H1 (cell line): ENCODE measurements around the gene MOB2. TPM values are rescaled to one million over a fixed set of nuclear protein-coding genes. Genes with fewer than 3 reads are reported as not detected.

Source experiments
- CTCF ChIA-PET: fragments of 300-600 bp; sonication (Branson Sonifier 250); formaldehyde crosslinking; loops from one replicate; lab custom pipeline; 2021; ENCODE audit not compliant: partially characterized antibody; lab: Charles Lee
- POLR2A ChIA-PET: fragments of 300-600 bp; sonication (Branson Sonifier 250); formaldehyde crosslinking; loops from one replicate; lab custom pipeline; 2021; ENCODE audit warnings: inconsistent platforms; ENCODE audit not compliant: partially characterized antibody; lab: Charles Lee
- DNase-seq, 2 experiments: peaks; one replicate each; pipeline versions ENCODE4 v3.0.0 to v3.0.0-alpha.2; 2010 to 2022; ENCODE audit warnings: low spot score in 2 of 2, low read depth in 1 of 2, mixed read lengths in 1 of 2
- FAIRE-seq: peaks from 2 replicates; lab custom pipeline; 2011; peaks lifted over from hg19 to GRCh38; lab: Jason Lieb, UNC
- H2AFZ ChIP-seq: 2 replicates; pipeline ENCODE4 v1.8.1; 2012; ENCODE audit warnings: low read length, inconsistent platforms
- H2AK5ac ChIP-seq: 2 replicates; pipeline ENCODE4 v1.6.1; 2013; ENCODE audit warnings: low read depth, low read length
- H2BK120ac ChIP-seq: replicated peaks from 2 replicates; pipeline ENCODE3; 2013; ENCODE audit warnings: low read depth, low read length, inconsistent platforms
- H2BK12ac ChIP-seq: 2 replicates; pipeline ENCODE4 v1.6.1; 2013; ENCODE audit warnings: low read depth, low read length
- H2BK15ac ChIP-seq: 2 replicates; pipeline ENCODE4 v1.6.1; 2013; ENCODE audit warnings: low read length
- H2BK20ac ChIP-seq: 2 replicates; pipeline ENCODE4 v1.6.1; 2013; ENCODE audit warnings: low read length
- H2BK5ac ChIP-seq: 2 replicates; pipeline ENCODE4 v1.6.1; 2013; ENCODE audit warnings: low read depth, low read length
- H3K14ac ChIP-seq: 2 replicates; pipeline ENCODE4 v1.6.1; 2013; ENCODE audit warnings: inconsistent platforms; ENCODE audit not compliant: insufficient read length
- H3K18ac ChIP-seq: 2 replicates; pipeline ENCODE4 v1.6.1; 2013; ENCODE audit warnings: low read length; ENCODE audit errors: extremely low read depth
- H3K23ac ChIP-seq: 2 replicates; pipeline ENCODE4 v1.6.1; 2013; ENCODE audit warnings: inconsistent platforms; ENCODE audit not compliant: insufficient read length
- H3K23me2 ChIP-seq: 2 replicates; pipeline ENCODE4 v1.6.1; 2013; ENCODE audit warnings: low read depth, low read length
- H3K27ac ChIP-seq: 2 replicates; pipeline ENCODE4 v1.6.1; 2011; ENCODE audit warnings: low read depth, low read length, inconsistent platforms
- H3K27me3 ChIP-seq, 4 experiments: replicated peaks in 1 of 4; 1 replicate in 1 of 4; 2 replicates in 3 of 4; pipeline versions ENCODE4 v1.6.1 to v1.8.1; 2011 to 2013; ENCODE audit warnings: low read length in 3 of 4, mild to moderate bottlenecking in 3 of 4, inconsistent platforms in 2 of 4, mixed read lengths in 2 of 4, moderate library complexity in 1 of 4; ENCODE audit not compliant: control insufficient read depth in 3 of 4, insufficient read depth in 3 of 4; ENCODE audit errors: extremely low read depth in 1 of 4
- H3K36me3 ChIP-seq, 4 experiments: 2 replicates each; pipeline versions ENCODE4 v1.6.1 to v1.8.1; 2011 to 2013; ENCODE audit warnings: mild to moderate bottlenecking in 4 of 4, low read length in 3 of 4, moderate library complexity in 2 of 4, control low read depth in 1 of 4, inconsistent platforms in 1 of 4; ENCODE audit not compliant: insufficient read depth in 4 of 4, control insufficient read depth in 2 of 4
- H3K4ac ChIP-seq: replicated peaks from 2 replicates; pipeline ENCODE3; 2013; ENCODE audit warnings: low read length, low read depth, mixed read lengths, inconsistent platforms; ENCODE audit not compliant: insufficient read length
- H3K4me1 ChIP-seq, 4 experiments: replicated peaks in 1 of 4; 1 replicate in 1 of 4; 2 replicates in 3 of 4; pipeline versions ENCODE4 v1.6.1 to v1.8.1; 2011 to 2013; ENCODE audit warnings: low read length in 3 of 4, inconsistent platforms in 2 of 4, mixed read lengths in 1 of 4; ENCODE audit not compliant: insufficient read depth in 4 of 4, control insufficient read depth in 3 of 4
- H3K4me2 ChIP-seq, 2 experiments: 2 replicates each; pipeline versions ENCODE4 v1.6.1 to v1.8.1; 2011 to 2013; ENCODE audit warnings: low read depth in 2 of 2, low read length in 2 of 2, control low read depth in 1 of 2, inconsistent platforms in 1 of 2, mild to moderate bottlenecking in 1 of 2; ENCODE audit not compliant: insufficient read depth in 1 of 2
- H3K4me3 ChIP-seq, 4 experiments: fragments of 200-600, 300-600 bp in 1 of 4; sonication (generic), shearing (Covaris generic), sonication (Bioruptor Twin) in 1 of 4; 2 replicates each; pipeline versions ENCODE4 v1.5.1 to v1.8.1; 2011 to 2016; ENCODE audit warnings: low read length in 4 of 4, low read depth in 3 of 4, control low read depth in 2 of 4, inconsistent platforms in 2 of 4, mild to moderate bottlenecking in 2 of 4, mixed read lengths in 1 of 4, moderate library complexity in 1 of 4; ENCODE audit not compliant: insufficient read depth in 2 of 4; ENCODE audit errors: extremely low read depth in 1 of 4
- H3K56ac ChIP-seq: replicated peaks from 2 replicates; pipeline ENCODE3; 2013; ENCODE audit warnings: low read depth, mild to moderate bottlenecking, mixed read lengths, low read length, inconsistent platforms; ENCODE audit not compliant: insufficient read length
- H3K79me1 ChIP-seq: 2 replicates; pipeline ENCODE4 v1.6.1; 2013; ENCODE audit warnings: low read depth, low read length, control low read depth
- H3K79me2 ChIP-seq, 2 experiments: 2 replicates each; pipeline versions ENCODE4 v1.6.1 to v1.8.1; 2012 to 2013; ENCODE audit warnings: low read length in 2 of 2, mild to moderate bottlenecking in 2 of 2, inconsistent platforms in 1 of 2; ENCODE audit not compliant: insufficient read depth in 2 of 2, control insufficient read depth in 1 of 2
- H3K9ac ChIP-seq, 4 experiments: replicated peaks in 1 of 4; 1 replicate in 1 of 4; 2 replicates in 3 of 4; pipeline versions ENCODE4 v1.6.1 to v1.8.1; 2011 to 2013; ENCODE audit warnings: low read depth in 3 of 4, low read length in 3 of 4, control low read depth in 2 of 4, mild to moderate bottlenecking in 2 of 4, moderate library complexity in 2 of 4, inconsistent platforms in 1 of 4; ENCODE audit errors: extremely low read depth in 1 of 4
- H3K9me3 ChIP-seq, 2 experiments: 2 replicates each; pipeline versions ENCODE4 v1.6.1 to v1.8.1; 2012 to 2013; ENCODE audit warnings: mild to moderate bottlenecking in 2 of 2, moderate library complexity in 2 of 2, control low read depth in 1 of 2, inconsistent platforms in 1 of 2, low read depth in 1 of 2, low read length in 1 of 2, mixed read lengths in 1 of 2; ENCODE audit not compliant: insufficient read depth in 2 of 2
- H4K20me1 ChIP-seq, 2 experiments: replicated peaks in 1 of 2; 2 replicates each; pipeline versions ENCODE3 to v1.8.1; 2011 to 2013; ENCODE audit warnings: inconsistent platforms in 2 of 2, low read length in 2 of 2, mild to moderate bottlenecking in 1 of 2; ENCODE audit not compliant: insufficient read depth in 2 of 2, control insufficient read depth in 1 of 2
- H4K5ac ChIP-seq: 2 replicates; pipeline ENCODE4 v1.6.1; 2013; ENCODE audit warnings: low read length, low read depth, mixed read lengths, inconsistent platforms; ENCODE audit not compliant: insufficient read length
- H4K8ac ChIP-seq: 2 replicates; pipeline ENCODE4 v1.8.0; 2013; ENCODE audit warnings: mild to moderate bottlenecking, moderate library complexity, low read length, inconsistent platforms; ENCODE audit not compliant: insufficient read depth; ENCODE audit errors: extremely low read depth
- H4K91ac ChIP-seq: replicated peaks from 2 replicates; pipeline ENCODE3; 2013; ENCODE audit warnings: low read length, mixed read lengths, inconsistent platforms; ENCODE audit not compliant: insufficient read length
- BRCA1 ChIP-seq: IDR thresholded peaks from 2 replicates; pipeline ENCODE4 v1.6.1; 2012; ENCODE audit warnings: low read depth, low read length, improper control_type of control experiment
- CBX8 ChIP-seq: fragments of 300-800, 300-1000 bp; sonication (generic); IDR thresholded peaks from 2 replicates; pipeline ENCODE4 v1.7.1; 2016; ENCODE audit warnings: low read depth, low read length, borderline replicate concordance
- GTF2F1 ChIP-seq: IDR thresholded peaks from 2 replicates; pipeline ENCODE4 v1.6.1; 2012; ENCODE audit warnings: low read depth, low read length, improper control_type of control experiment, borderline replicate concordance
- HDAC6 ChIP-seq: IDR thresholded peaks from one replicate; pipeline ENCODE4 v1.7.1; 2012; ENCODE audit warnings: low read depth, mild to moderate bottlenecking, inconsistent platforms, low read length, moderate library complexity
- POLR2AphosphoS5 ChIP-seq: IDR thresholded peaks from 2 replicates; pipeline ENCODE4 v1.6.1; 2011; ENCODE audit warnings: low read depth, low read length
- POU5F1 ChIP-seq: IDR thresholded peaks from 2 replicates; pipeline ENCODE4 v1.6.1; 2011; ENCODE audit warnings: low read depth, mild to moderate bottlenecking, low read length, moderate library complexity
- SIX5 ChIP-seq: IDR thresholded peaks from 2 replicates; pipeline ENCODE4 v1.6.1; 2011; ENCODE audit warnings: mild to moderate bottlenecking, low read depth, low read length
- WGBS, 2 experiments: shearing (Covaris generic) in 1 of 2; methylation state at CpG; one replicate each; pipeline versions ENCODE4 v1.1.6 to v1.1.7; 2013 to 2015; ENCODE audit warnings: low lambda C conversion rate in 2 of 2, mixed read lengths in 2 of 2, inconsistent platforms in 1 of 2, low coverage in 1 of 2, missing lambda C conversion rate in 1 of 2; ENCODE audit not compliant: insufficient replicate concordance in 2 of 2, insufficient coverage in 1 of 2, insufficient read length in 1 of 2; ENCODE audit errors: extremely low coverage in 1 of 2, missing lambda C conversion rate in 1 of 2; 5-methylcytosine and 5-hydroxymethylcytosine counted together
- polyA plus RNA-seq, 7 experiments: library from polyadenylated mRNA; depleted of rRNA in 3 of 7; stranded (reverse) in 5 of 7; unstranded in 2 of 7; fragments of >200 nt in 5 of 7; fragments of 200-250 nt in 2 of 7; gene quantifications; 1 replicate in 5 of 7; 2 replicates in 1 of 7; 4 replicates in 1 of 7; pipeline versions ENCODE4 v1.2.1 to v1.2.3, GENCODE V29; 2011 to 2013; ENCODE audit warnings: missing spikeins in 2 of 7, mixed read lengths in 2 of 7
- total RNA-seq: library from RNA; stranded (reverse); fragmentation: NEBNext Ultra II Directional; extraction: Animal tissue kit (Norgen Biotek cat#: 25700); gene quantifications from 2 replicates; pipeline ENCODE4 v1.2.1, GENCODE V29; 2021

Gene MOB2
- total and polyA plus RNA-seq, 2 of the 8 experiments (the other 6 are each of a cell fraction or from before 2014, with no cell fraction given), result 18.6 to 28.2 TPM

GRCh38 chr11:1449490-1450243 lies 36.9 kb downstream of the MOB2 start:
- Histone ChIP-seq H2AFZ (no peak overlapping the region), H3K14ac (no peak overlapping the region), H4K5ac (no peak overlapping the region), H3K4ac (no peak overlapping the region), H2BK5ac (no peak overlapping the region), H2BK120ac (no peak overlapping the region), H3K23ac (no peak overlapping the region), H3K79me1 (peaks cover 4% of the 10 kb centered on the region; the same call in 1 of the 2 replicates), H3K27ac (no peak overlapping the region), H4K91ac (no peak overlapping the region), H3K79me2 (no peaks in the 10 kb centered on the region), H4K8ac (no peak overlapping the region; the same call in 1 of the 2 replicates), H3K56ac (no peak overlapping the region), H3K18ac (no peak overlapping the region), H2AK5ac (no peak overlapping the region), H3K23me2 (no peaks in the 10 kb centered on the region), H3K36me3 (peaks cover 0 to 25% (median 3%) of the 10 kb centered on the region in 4 experiments; a peak in 4 of 8 replicates), H2BK15ac (no peak overlapping the region), H3K9me3 (no peaks in the 10 kb centered on the region), H3K9ac (no peak overlapping the region), H2BK12ac (no peak overlapping the region), H3K4me3 (no peak overlapping the region), H3K27me3 (no peaks in the 10 kb centered on the region), H4K20me1 (peaks cover 0 to 9% of the 10 kb centered on the region in 2 experiments), H3K4me2 (no peak overlapping the region), H3K4me1 (no peaks in the 10 kb centered on the region), H2BK20ac (no peak overlapping the region)
- FAIRE-seq, result no peak
- TF ChIP-seq HDAC6 (no peak), CBX8 (no peak), POU5F1 (no peak), POLR2AphosphoS5 (no peak), BRCA1 (no peak), SIX5 (no peak), GTF2F1 (no peak)
- CTCF ChIA-PET, result interaction anchor here (0.8 to 1.1 kb wide), 2 partner anchors 25 to 32 kb away, joined by 3 read pairs; no protein-coding TSS in a partner anchor
- DNase-seq, result no peak
- POLR2A ChIA-PET, result no interaction called here
- WGBS, 2 experiments, result 93% methylated on average over 8 of the region's 31 CpGs; no CpG with 5 or more reads in 1 of the 2 experiments
